Activated T-cell treated with anti-CD3 and anti-CD28 coated beads for 1 hour (primary cell): ENCODE results near the gene RBM5.

Experiments used
- DNase-seq: peaks from one replicate; pipeline ENCODE4 v3.0.0-alpha.2; 2020; ENCODE audit warnings: low read depth

RBM5 gene

GRCh38 chr3:50139308-50139707 lies 50.6 kb downstream of the RBM5 start:
- DNase-seq: no peak

- no peak for DNase-seq
Measured at GRCh38 chr3:50139718-50140423, 51.2 kb downstream of the RBM5 start.

DNA sequence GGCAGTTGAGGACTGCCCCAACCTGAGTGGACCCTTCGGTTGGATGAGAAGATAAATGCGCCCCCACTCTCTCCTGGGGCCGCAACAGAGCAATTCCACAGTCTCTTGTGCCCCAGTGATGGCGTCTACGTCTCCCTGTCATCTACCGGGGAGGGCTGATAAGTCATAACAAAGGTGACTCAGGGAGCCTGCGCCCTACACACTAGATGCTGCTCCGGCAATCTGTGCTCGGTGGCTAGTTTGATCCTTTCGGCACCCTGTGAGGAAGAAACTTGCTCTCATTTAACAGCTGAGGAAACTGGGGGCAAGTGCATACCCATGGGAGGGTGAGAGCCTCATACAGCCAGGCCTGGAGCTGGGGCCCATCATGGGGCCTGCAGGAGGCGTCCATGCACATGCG lies 52.3 kb downstream of the RBM5 start:
- DNase-seq: no peak

GRCh38 chr3:50146316-50146901 lies 57.7 kb downstream of the RBM5 start:
- no peak for DNase-seq

GRCh38 chr3:50147016-50147415 lies 58.3 kb downstream of the RBM5 start:
- no peak for DNase-seq

GRCh38 chr3:50147447-50147846 lies 58.7 kb downstream of the RBM5 start:
- no peak for DNase-seq

DNA sequence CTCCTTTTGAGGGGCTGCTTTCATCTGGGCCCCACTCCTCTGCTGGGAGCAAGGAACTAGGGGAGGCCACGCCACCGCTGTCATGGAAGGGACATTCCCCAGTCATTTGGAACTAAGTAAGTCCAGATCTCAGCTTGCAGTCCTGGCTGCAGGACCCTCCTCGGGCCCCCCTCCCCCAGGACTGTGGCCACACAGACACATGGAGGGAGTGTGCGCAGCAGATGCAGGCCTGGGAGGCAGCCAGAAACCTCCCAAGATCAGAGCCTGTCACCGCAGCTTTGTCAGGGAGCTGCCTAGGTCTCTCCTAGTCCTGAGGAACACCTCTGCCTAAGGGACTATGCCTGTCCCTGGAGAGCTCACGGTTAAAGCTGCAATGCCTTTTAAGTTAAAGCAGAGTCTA lies 59.1 kb downstream of the RBM5 start:
- DNase-seq: no peak

- DNase-seq: no peak
Measured at GRCh38 chr3:50150404-50150750, 61.7 kb downstream of the RBM5 start.

DNA sequence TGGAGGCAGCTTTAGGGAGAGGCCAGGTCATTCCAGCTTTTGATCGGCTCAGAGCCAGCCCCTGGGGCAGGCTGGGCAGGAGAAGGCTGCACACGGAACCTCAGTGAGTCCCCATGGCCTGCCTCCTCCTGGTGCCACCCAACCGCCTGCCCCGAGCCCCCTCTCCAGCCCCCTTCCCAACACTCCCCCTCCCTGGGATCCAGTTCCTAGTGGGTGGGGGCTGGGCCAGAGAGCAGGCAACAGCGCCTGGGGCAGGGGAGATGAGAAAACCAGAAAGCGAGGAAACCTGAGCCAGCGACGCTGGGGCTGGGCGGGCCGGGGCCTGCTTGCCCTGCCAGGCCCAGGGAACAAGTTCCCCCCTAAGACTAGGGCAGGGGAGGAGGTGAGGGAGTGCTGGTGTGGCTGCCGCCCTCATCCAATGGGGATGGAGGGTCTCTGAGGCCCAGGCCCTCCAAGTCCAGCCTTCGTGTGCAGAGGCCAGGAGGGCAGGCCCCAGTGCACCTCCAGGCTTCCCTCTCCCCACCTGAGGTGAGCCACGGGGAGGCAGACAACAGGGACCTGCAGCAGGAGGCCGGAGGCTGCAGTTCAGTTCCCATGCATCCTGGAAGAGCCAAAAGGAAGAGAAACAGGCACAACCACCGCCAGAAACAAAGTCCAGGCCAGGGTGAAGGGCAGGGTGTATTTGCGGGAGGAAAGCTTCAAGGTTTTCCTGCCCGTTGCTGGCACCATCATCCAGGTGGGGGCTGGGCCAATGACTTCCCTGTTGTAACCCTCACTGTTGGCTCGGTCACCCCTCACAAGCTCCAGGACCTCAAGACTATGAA lies 62.4 kb downstream of the RBM5 start:
- DNase-seq: no peak

GRCh38 chr3:50151728-50152127 lies 63.0 kb downstream of the RBM5 start:
- DNase-seq: no peak

DNA sequence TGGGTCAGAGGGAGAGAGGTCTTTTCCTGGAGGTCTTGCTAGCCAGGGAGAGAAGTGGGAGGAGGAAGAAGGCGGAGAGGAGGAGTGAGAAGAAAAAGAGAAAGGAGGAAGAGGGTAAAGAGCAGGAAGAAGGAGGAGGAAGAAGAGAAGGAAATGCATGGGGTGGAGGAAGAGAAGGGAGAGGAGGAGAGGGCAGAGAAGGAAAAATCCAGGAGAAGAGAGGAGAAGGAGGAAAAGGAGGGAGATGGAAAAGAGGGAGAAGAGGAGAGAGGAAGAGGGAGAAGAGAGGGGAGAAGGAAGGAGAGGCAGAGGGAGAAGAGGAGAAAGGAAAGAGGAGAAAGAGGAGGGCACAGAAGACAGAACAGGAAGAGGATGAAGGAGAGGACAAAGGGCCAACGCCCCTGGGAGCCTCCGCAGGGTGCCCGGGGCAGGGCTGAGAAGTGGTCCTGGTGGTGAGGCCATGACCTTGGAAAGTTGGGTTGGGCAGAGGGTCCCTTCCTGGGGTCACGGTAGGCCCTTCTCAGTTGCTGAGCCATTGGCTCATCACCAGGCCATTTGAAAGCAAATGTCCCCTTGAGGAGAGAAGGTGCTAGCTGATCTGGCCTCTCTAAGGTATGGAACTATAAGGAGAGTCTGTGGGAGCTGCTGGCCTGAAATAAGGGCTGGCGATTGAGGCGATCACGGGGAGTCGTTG lies 65.2 kb downstream of the RBM5 start:
- DNase-seq: no peak

DNA sequence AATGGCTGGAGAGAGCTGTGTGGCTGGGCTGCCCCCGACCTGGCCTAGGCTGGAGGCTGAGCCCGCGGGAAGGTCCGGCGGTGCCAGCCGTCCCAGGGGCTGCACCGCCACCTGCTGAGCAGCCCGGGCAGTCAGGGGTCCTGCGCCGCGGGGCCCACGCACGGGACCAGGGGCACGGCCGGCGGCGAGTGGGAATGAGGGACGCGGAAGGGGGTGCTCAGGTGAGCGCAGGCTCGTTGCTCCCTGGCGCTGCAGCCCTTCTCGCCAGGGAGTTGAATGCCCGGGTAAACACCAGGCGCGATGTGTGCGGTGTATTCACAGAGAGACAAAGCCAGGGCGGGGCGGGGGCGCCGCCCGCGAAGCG lies 65.7 kb downstream of the RBM5 start:
- no peak for DNase-seq

DNA sequence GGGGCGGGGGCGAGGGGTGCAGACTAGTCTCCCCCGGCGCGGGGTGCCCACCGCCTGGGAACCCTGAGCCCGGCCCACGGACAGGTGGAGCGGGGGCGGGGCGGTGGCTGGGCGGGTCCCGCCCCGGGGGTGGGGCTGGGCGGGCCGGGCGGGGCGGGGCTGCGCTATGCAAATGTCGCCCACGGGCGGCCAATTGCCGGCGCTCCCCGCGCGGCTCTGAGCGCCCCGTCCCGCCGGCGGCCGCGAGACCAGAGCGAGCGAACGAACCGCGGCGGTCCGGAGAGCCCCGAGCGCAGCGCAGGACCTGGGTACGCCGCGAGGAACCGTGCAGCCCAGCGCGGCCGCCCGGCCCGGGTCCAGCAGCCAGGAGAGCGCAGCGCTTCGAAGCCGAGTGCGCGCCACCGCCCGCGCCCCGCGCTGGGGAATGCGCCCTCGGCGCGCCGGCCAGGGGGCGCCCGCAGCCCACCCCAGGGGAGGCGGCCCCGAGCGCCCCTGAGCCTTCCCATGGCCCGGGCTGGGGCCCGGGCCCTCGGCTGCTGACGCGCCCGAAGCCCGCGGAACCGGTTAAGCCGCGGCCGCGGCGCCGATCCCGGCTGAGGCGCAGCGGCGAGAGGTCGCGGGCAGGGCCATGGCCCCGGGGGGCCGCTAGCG lies 66.2 kb downstream of the RBM5 start, which contains the start of gene SEMA3F:
TSS of gene SEMA3F (plus strand) at position 485 of the 651 bp plus-strand sequence. CDS start 4,299 bp downstream, outside the sequence.
- DNase-seq: peak; percentile 58

- no peak for DNase-seq
Measured at GRCh38 chr3:50155491-50155878, 66.8 kb downstream of the RBM5 start.

GRCh38 chr3:50155891-50156290 lies 67.2 kb downstream of the RBM5 start:
- DNase-seq: no peak

GRCh38 chr3:50156549-50157493 lies 68.1 kb downstream of the RBM5 start:
- DNase-seq: no peak

- no peak for DNase-seq
Measured at GRCh38 chr3:50157827-50158529, 69.3 kb downstream of the RBM5 start.

GRCh38 chr3:50158530-50159146 lies 69.9 kb downstream of the RBM5 start:
- no peak for DNase-seq

- DNase-seq: no peak
Measured at GRCh38 chr3:50160561-50160983, 71.9 kb downstream of the RBM5 start.

- DNase-seq: no peak
Measured at GRCh38 chr3:50161320-50161719, 72.6 kb downstream of the RBM5 start.
